WTC11 (cell line): ENCODE results near the gene ZNF674. TPM values are rescaled to one million over a fixed set of nuclear protein-coding genes. Genes with fewer than 3 reads are reported as not detected.

Experiments
- ATAC-seq: fragments of 200-7000 bp; cut with Tn5 transposase; 2 replicates; pipeline ENCODE4 v1.10.0; 2021; ENCODE audit warnings: mild to moderate bottlenecking, moderate library complexity
- CTCF ChIA-PET: fragments of 300-600 bp; sonication (Branson Sonifier 250); formaldehyde crosslinking; loops from one replicate; lab custom pipeline; 2021; ENCODE audit warnings: antibody characterized with exemption; lab: Charles Lee
- POLR2A ChIA-PET: fragments of 350-600 bp; sonication (Branson Sonifier 250); formaldehyde crosslinking; loops from one replicate; lab custom pipeline; 2021; ENCODE audit warnings: antibody characterized with exemption; lab: Charles Lee
- DNase-seq: peaks from one replicate; pipeline ENCODE4 v3.0.0; 2021; ENCODE audit warnings: low spot score
- H3K27ac Mint-ChIP-seq: 2 replicates; pipeline ENCODE4 v1.8.0; 2021; ENCODE audit warnings: mixed read lengths
- H3K27me3 Mint-ChIP-seq: 2 replicates; pipeline ENCODE4 v1.8.0; 2021; ENCODE audit warnings: low read depth, mild to moderate bottlenecking, moderate library complexity, mixed read lengths
- H3K36me3 Mint-ChIP-seq: 2 replicates; pipeline ENCODE4 v1.8.0; 2021; ENCODE audit warnings: mixed read lengths
- H3K4me1 Mint-ChIP-seq: 2 replicates; pipeline ENCODE4 v1.8.0; 2022; ENCODE audit warnings: mixed read lengths
- H3K4me3 Mint-ChIP-seq: 2 replicates; pipeline ENCODE4 v1.8.0; 2021; ENCODE audit warnings: mild to moderate bottlenecking, moderate library complexity, mixed read lengths
- H3K9me3 Mint-ChIP-seq: 2 replicates; pipeline ENCODE4 v1.8.0; 2021; ENCODE audit warnings: mixed read lengths
- ATF1 ChIP-seq: sonication (generic); formaldehyde crosslinking; IDR thresholded peaks from 2 replicates; pipeline ENCODE4 v1.8.1; 2023; ENCODE audit warnings: mild to moderate bottlenecking, moderate library complexity, missing genetic modification reagents
- CBFB ChIP-seq: sonication (generic); formaldehyde crosslinking; IDR thresholded peaks from 2 replicates; pipeline ENCODE4 v1.8.1; 2022; ENCODE audit warnings: mild to moderate bottlenecking, low read depth, missing genetic modification reagents
- CREB1 ChIP-seq: sonication (generic); formaldehyde crosslinking; IDR thresholded peaks from 2 replicates; pipeline ENCODE4 v1.8.0; 2023; ENCODE audit warnings: mild to moderate bottlenecking, missing genetic modification reagents
- ESRRA ChIP-seq: sonication (generic); formaldehyde crosslinking; IDR thresholded peaks from 2 replicates; pipeline ENCODE4 v1.8.1; 2022; ENCODE audit warnings: mild to moderate bottlenecking, missing genetic modification reagents, borderline replicate concordance
- IRF2 ChIP-seq: sonication (generic); formaldehyde crosslinking; IDR thresholded peaks from 2 replicates; pipeline ENCODE4 v1.8.0; 2022; ENCODE audit warnings: low read depth, missing genetic modification reagents, borderline replicate concordance
- KAT7 ChIP-seq: sonication (generic); formaldehyde crosslinking; IDR thresholded peaks from 2 replicates; pipeline ENCODE4 v1.8.1; 2023; ENCODE audit warnings: missing genetic modification reagents, mild to moderate bottlenecking, borderline replicate concordance
- NFATC4 ChIP-seq: fragments of 250-450 bp; sonication (Bioruptor Pico); IDR thresholded peaks from 2 replicates; pipeline ENCODE4 v1.9.0; 2021; ENCODE audit warnings: mild to moderate bottlenecking
- RORB ChIP-seq: fragments of 250-450 bp; sonication (Bioruptor Pico); IDR thresholded peaks from 2 replicates; pipeline ENCODE4 v1.9.0; 2021; ENCODE audit warnings: mild to moderate bottlenecking
- SMAD3 ChIP-seq: sonication (generic); formaldehyde crosslinking; IDR thresholded peaks from 2 replicates; pipeline ENCODE4 v1.8.0; 2022; ENCODE audit warnings: missing genetic modification reagents, mild to moderate bottlenecking, borderline replicate concordance
- TEAD1 ChIP-seq: sonication (generic); formaldehyde crosslinking; IDR thresholded peaks from 2 replicates; pipeline ENCODE4 v1.8.0; 2022; ENCODE audit warnings: mild to moderate bottlenecking, missing genetic modification reagents
- TEAD4 ChIP-seq: sonication (generic); formaldehyde crosslinking; IDR thresholded peaks from 2 replicates; pipeline ENCODE4 v1.8.0; 2022; ENCODE audit warnings: mild to moderate bottlenecking, missing genetic modification reagents
- TP53 ChIP-seq: sonication (generic); formaldehyde crosslinking; IDR thresholded peaks from 2 replicates; pipeline ENCODE4 v1.8.1; 2023; ENCODE audit warnings: mild to moderate bottlenecking, missing genetic modification reagents
- ZNF138 ChIP-seq: sonication (generic); formaldehyde crosslinking; conservative IDR thresholded peaks from 2 replicates; pipeline ENCODE4 v1.8.1; 2022; ENCODE audit warnings: mild to moderate bottlenecking, moderate library complexity, missing genetic modification reagents
- ZNF219 ChIP-seq: sonication (generic); formaldehyde crosslinking; IDR thresholded peaks from 2 replicates; pipeline ENCODE4 v1.8.0; 2023; ENCODE audit warnings: missing genetic modification reagents, mild to moderate bottlenecking, borderline replicate concordance
- ZNF232 ChIP-seq: sonication (generic); formaldehyde crosslinking; IDR thresholded peaks from 2 replicates; pipeline ENCODE4 v1.8.0; 2022; ENCODE audit warnings: mild to moderate bottlenecking, missing genetic modification reagents
- ZNF317 ChIP-seq: sonication (generic); formaldehyde crosslinking; IDR thresholded peaks from 2 replicates; pipeline ENCODE4 v1.8.1; 2023; ENCODE audit warnings: low read depth, mild to moderate bottlenecking, moderate library complexity, missing genetic modification reagents, borderline replicate concordance
- ZNF396 ChIP-seq: fragments of 250-450 bp; sonication (Bioruptor Pico); IDR thresholded peaks from 2 replicates; pipeline ENCODE4 v1.8.0; 2021; ENCODE audit warnings: mild to moderate bottlenecking, moderate library complexity, borderline replicate concordance
- ZNF423 ChIP-seq: fragments of 250-450 bp; sonication (Bioruptor Pico); IDR thresholded peaks from 2 replicates; pipeline ENCODE4 v2.1.2; 2022; ENCODE audit warnings: mild to moderate bottlenecking, moderate library complexity
- total RNA-seq: library from RNA; stranded (reverse); gene quantifications from 3 replicates; pipeline ENCODE4 v1.2.3, GENCODE V29; 2021
- TF ChIP-seq, protein P1 (sequence below): fragments of 250-450 bp; sonication (Bioruptor Pico); IDR thresholded peaks from 2 replicates; pipeline ENCODE4 v1.9.0; 2021; ENCODE audit warnings: mild to moderate bottlenecking
- TF ChIP-seq, protein P2 (sequence below): sonication (generic); formaldehyde crosslinking; IDR thresholded peaks from 2 replicates; pipeline ENCODE4 v1.8.0; 2023; ENCODE audit warnings: mild to moderate bottlenecking, missing genetic modification reagents
- TF ChIP-seq, protein P3 (sequence below): sonication (generic); formaldehyde crosslinking; IDR thresholded peaks from 2 replicates; pipeline ENCODE4 v1.8.1; 2022; ENCODE audit warnings: mild to moderate bottlenecking, missing genetic modification reagents, moderate library complexity, borderline replicate concordance
- TF ChIP-seq, protein P4 (sequence below): sonication (generic); formaldehyde crosslinking; IDR thresholded peaks from 2 replicates; pipeline ENCODE4 v1.8.0; 2022; ENCODE audit warnings: mild to moderate bottlenecking, missing genetic modification reagents
- TF ChIP-seq, protein P5 (sequence below): sonication (generic); formaldehyde crosslinking; IDR thresholded peaks from 2 replicates; pipeline ENCODE4 v1.8.0; 2022; ENCODE audit warnings: mild to moderate bottlenecking, missing genetic modification reagents

Gene ZNF674
- total RNA-seq, 1 experiment from 2014 or later, result 7.0 TPM

DNA sequence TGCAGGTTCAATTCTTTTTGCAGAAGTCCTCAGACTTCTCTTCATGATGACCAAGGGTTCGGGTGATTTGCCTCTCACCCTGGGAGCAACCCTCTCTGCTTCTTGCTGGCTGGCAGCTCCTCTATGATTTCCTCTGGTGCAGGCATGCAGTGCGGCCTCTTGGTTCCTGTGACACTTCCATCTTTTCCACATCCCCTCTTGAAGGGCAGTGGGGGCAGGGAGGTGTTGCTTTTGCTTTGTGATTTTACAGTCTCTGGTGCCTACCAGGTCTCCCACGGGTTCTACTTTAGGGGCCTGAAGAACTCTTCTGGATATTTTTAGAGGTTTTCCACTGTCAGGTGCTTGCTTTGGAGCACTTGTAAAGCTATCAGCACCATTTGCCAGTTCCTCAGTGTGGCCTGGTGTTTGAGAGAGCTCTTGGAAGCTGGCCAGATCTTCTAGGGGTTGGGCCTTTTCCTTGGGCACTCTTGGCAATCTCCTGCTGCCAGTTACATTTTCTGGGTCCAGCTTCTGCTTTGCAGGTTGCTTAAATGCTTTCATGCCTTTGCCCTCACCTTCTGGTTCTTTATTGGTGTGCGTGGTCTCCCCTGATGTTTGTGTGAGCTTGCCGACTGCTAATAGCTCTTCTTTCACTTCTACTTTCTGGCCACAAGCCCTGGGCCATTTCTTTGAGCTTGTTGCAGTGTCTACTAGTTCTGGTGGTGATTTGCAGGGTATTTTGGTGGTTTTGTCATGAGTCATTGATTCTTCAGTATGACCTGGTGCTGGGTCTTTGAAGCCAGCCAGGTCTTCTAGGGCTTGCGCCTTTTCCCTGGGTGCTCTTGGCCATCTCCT, 16.8 kb upstream of the ZNF674 start (continued):
- no peak for TF ChIP-seq TEAD1
- no peak for TF ChIP-seq CBFB (CRISPR knock-in tag)
- no peak for TF ChIP-seq ESRRA (CRISPR knock-in tag)
- TF ChIP-seq, protein P1, sequence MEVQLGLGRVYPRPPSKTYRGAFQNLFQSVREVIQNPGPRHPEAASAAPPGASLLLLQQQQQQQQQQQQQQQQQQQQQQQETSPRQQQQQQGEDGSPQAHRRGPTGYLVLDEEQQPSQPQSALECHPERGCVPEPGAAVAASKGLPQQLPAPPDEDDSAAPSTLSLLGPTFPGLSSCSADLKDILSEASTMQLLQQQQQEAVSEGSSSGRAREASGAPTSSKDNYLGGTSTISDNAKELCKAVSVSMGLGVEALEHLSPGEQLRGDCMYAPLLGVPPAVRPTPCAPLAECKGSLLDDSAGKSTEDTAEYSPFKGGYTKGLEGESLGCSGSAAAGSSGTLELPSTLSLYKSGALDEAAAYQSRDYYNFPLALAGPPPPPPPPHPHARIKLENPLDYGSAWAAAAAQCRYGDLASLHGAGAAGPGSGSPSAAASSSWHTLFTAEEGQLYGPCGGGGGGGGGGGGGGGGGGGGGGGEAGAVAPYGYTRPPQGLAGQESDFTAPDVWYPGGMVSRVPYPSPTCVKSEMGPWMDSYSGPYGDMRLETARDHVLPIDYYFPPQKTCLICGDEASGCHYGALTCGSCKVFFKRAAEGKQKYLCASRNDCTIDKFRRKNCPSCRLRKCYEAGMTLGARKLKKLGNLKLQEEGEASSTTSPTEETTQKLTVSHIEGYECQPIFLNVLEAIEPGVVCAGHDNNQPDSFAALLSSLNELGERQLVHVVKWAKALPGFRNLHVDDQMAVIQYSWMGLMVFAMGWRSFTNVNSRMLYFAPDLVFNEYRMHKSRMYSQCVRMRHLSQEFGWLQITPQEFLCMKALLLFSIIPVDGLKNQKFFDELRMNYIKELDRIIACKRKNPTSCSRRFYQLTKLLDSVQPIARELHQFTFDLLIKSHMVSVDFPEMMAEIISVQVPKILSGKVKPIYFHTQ (CRISPR knock-in tag), result no peak
- TF ChIP-seq RORB (CRISPR knock-in tag), result no peak

DNA sequence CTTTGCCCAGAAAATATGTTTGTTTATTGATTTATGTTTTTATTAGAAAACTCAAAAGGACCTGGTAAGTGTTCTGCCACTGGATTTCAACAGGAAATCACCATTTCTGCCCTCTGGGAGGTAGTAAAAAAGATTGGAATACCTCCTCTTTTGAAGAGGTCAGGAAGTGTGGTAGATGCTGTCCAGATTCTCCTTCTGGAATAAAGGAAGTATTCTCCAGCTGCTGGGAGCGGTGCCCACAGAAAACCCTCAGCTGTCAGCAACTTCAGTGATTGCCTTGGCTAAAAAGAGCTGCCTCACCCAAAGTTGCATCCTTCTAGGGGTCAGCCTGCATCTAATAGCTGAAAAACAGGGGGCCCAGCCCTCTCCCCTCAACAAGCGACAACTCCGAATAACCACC, 13.8 kb upstream of the ZNF674 start:
- Mint-ChIP-seq H3K27ac (no peak overlapping the region), H3K4me1 (peaks cover 15% of the 10 kb centered on the region)
- CTCF ChIA-PET, result no interaction called here

DNA sequence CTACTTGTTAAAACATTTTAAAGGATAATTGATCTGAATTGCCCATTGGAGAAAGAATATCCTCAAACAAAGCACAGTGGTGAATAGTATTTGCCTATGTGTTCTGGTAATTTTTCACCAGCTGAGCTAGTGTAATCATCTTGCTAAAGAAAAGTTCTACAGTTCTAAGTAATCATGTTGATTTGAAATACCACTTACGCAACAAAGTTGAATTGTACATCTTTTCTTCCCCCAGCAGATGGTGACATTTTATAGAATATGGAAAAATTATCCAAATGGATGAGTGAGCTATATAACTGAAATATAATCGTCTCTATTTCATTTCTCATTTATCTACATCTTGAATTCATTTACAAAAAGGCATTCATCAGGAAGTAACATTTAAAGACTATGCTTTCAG, 9.7 kb upstream of the ZNF674 start:
- peaks cover 16% of the 10 kb centered on the region for H3K36me3 Mint-ChIP-seq
- TF ChIP-seq ZNF396 (CRISPR knock-in tag) (no peak), NFATC4 (CRISPR knock-in tag) (no peak), TP53 (CRISPR knock-in tag) (no peak), ZNF219 (no peak), IRF2 (CRISPR knock-in tag) (no peak), ZNF138 (CRISPR knock-in tag) (no peak), SMAD3 (no peak), ATF1 (no peak), KAT7 (CRISPR knock-in tag) (no peak), CREB1 (CRISPR knock-in tag) (no peak), ZNF317 (no peak)
- TF ChIP-seq, protein P2, sequence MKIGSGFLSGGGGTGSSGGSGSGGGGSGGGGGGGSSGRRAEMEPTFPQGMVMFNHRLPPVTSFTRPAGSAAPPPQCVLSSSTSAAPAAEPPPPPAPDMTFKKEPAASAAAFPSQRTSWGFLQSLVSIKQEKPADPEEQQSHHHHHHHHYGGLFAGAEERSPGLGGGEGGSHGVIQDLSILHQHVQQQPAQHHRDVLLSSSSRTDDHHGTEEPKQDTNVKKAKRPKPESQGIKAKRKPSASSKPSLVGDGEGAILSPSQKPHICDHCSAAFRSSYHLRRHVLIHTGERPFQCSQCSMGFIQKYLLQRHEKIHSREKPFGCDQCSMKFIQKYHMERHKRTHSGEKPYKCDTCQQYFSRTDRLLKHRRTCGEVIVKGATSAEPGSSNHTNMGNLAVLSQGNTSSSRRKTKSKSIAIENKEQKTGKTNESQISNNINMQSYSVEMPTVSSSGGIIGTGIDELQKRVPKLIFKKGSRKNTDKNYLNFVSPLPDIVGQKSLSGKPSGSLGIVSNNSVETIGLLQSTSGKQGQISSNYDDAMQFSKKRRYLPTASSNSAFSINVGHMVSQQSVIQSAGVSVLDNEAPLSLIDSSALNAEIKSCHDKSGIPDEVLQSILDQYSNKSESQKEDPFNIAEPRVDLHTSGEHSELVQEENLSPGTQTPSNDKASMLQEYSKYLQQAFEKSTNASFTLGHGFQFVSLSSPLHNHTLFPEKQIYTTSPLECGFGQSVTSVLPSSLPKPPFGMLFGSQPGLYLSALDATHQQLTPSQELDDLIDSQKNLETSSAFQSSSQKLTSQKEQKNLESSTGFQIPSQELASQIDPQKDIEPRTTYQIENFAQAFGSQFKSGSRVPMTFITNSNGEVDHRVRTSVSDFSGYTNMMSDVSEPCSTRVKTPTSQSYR (CRISPR knock-in tag), result no peak
- TF ChIP-seq, protein P3, sequence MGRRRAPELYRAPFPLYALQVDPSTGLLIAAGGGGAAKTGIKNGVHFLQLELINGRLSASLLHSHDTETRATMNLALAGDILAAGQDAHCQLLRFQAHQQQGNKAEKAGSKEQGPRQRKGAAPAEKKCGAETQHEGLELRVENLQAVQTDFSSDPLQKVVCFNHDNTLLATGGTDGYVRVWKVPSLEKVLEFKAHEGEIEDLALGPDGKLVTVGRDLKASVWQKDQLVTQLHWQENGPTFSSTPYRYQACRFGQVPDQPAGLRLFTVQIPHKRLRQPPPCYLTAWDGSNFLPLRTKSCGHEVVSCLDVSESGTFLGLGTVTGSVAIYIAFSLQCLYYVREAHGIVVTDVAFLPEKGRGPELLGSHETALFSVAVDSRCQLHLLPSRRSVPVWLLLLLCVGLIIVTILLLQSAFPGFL (CRISPR knock-in tag), result no peak
- no peaks in the 10 kb centered on the region for H3K27me3 Mint-ChIP-seq
- H3K4me1 Mint-ChIP-seq, result peaks cover 26% of the 10 kb centered on the region
- ChIA-PET CTCF (no interaction called here), POLR2A (interaction anchor here (0.7 kb wide), 1 partner anchor 204 kb away, joined by 4 read pairs; no protein-coding TSS in a partner anchor)
- ATAC-seq (no peak), DNase-seq (no peak)
- no peak overlapping the region for H3K4me3 Mint-ChIP-seq
- H3K27ac Mint-ChIP-seq, result no peak overlapping the region
- no peaks in the 10 kb centered on the region for H3K9me3 Mint-ChIP-seq

More for the DNA sequence above, 13.8 kb upstream of the ZNF674 start:
- Mint-ChIP-seq H3K27me3 (no peaks in the 10 kb centered on the region), H3K9me3 (no peaks in the 10 kb centered on the region), H3K4me3 (no peak overlapping the region), H3K36me3 (peaks cover 7% of the 10 kb centered on the region)
- ATAC-seq (no peak), DNase-seq (no peak)
- TF ChIP-seq ZNF423 (CRISPR knock-in tag) (no peak), TEAD1 (no peak), TEAD4 (no peak), ZNF232 (no peak)
- TF ChIP-seq, protein P4, sequence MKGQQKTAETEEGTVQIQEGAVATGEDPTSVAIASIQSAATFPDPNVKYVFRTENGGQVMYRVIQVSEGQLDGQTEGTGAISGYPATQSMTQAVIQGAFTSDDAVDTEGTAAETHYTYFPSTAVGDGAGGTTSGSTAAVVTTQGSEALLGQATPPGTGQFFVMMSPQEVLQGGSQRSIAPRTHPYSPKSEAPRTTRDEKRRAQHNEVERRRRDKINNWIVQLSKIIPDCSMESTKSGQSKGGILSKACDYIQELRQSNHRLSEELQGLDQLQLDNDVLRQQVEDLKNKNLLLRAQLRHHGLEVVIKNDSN (CRISPR knock-in tag), result no peak
- TF ChIP-seq, protein P5, sequence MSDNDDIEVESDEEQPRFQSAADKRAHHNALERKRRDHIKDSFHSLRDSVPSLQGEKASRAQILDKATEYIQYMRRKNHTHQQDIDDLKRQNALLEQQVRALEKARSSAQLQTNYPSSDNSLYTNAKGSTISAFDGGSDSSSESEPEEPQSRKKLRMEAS (CRISPR knock-in tag), result no peak
- POLR2A ChIA-PET, result no interaction called here
